Prostate gland (tissue), 2 donors: ENCODE data around the gene DNAH3. TPM values are rescaled to one million over a fixed set of nuclear protein-coding genes. Genes with fewer than 3 reads are reported as not detected.

Source experiments
- DNase-seq: peaks from one replicate; pipeline ENCODE4 v3.0.0-alpha.2; 2019; ENCODE audit warnings: low spot score
- H3K27ac ChIP-seq, 2 donors: fragments of 200-600 bp; sonication (generic); 2 replicates each; pipeline ENCODE4 v1.5.1; 2017 to 2019
- H3K27me3 ChIP-seq: fragments of 200-600 bp; sonication (generic); replicated peaks from 2 replicates; pipeline ENCODE4 v1.5.1; 2019; ENCODE audit not compliant: insufficient read depth
- H3K36me3 ChIP-seq, 2 donors: fragments of 200-600 bp; sonication (generic); 1 replicate in 1 of 2; 2 replicates in 1 of 2; pipeline versions ENCODE4 v1.5.1 to v1.8.1; 2017 to 2019
- H3K4me1 ChIP-seq: fragments of 200-600 bp; sonication (generic); replicated peaks from 2 replicates; pipeline ENCODE4 v1.5.1; 2019
- H3K4me3 ChIP-seq, 2 donors: fragments of 200-600 bp; sonication (generic); 2 replicates each; pipeline ENCODE4 v1.5.1; 2017 to 2019
- H3K9me3 ChIP-seq: fragments of 200-600 bp; sonication (generic); 2 replicates; pipeline ENCODE4 v1.5.1; 2017
- CTCF ChIP-seq, 4 experiments: fragments of 200-600 bp in 2 of 4; fragments of 450-650 bp in 2 of 4; sonication (generic) in 2 of 4; IDR thresholded peaks; 1 replicate in 3 of 4; 2 replicates in 1 of 4; pipeline ENCODE4 v1.5.1; 2016 to 2019; ENCODE audit warnings: antibody characterized with exemption in 4 of 4, mild to moderate bottlenecking in 2 of 4, moderate library complexity in 2 of 4
- POLR2A ChIP-seq: fragments of 450-650 bp; IDR thresholded peaks from one replicate; pipeline ENCODE4 v1.6.1; 2016; ENCODE audit warnings: antibody characterized with exemption, mild to moderate bottlenecking
- POLR2AphosphoS5 ChIP-seq: sonication (generic); formaldehyde crosslinking; IDR thresholded peaks from one replicate; pipeline ENCODE4 v1.6.1; 2017; ENCODE audit warnings: antibody characterized with exemption
- WGBS: methylation state at CpG from one replicate; pipeline ENCODE4 v1.1.5; 2018; 5-methylcytosine and 5-hydroxymethylcytosine counted together
- intact Hi-C: fragments of 100-400 bp; cut with DNase I; formaldehyde crosslinking; loops from one replicate; pipeline ENCODE4 v1.14.2; 2022
- total RNA-seq, 2 donors: library from RNA; depleted of rRNA; stranded (reverse); fragments of >200 nt; gene quantifications; one replicate each; pipeline ENCODE4 v1.1.0, GENCODE V29; 2016

The DNAH3 gene
- total RNA-seq, 2 donors from 2014 or later, result 0.09 to 8.0 TPM

GRCh38 chr16:21186326-21186691 lies 35.7 kb upstream of the DNAH3 start:
- WGBS, result 54% methylated on average over 4 of the region's 4 CpGs
- H3K4me3 ChIP-seq, result no peak overlapping the region
- intact Hi-C loops, result loop anchor here (5.0 to 10.0 kb wide), 3 partner anchors 91 to 1488 kb away; partner anchors contain the start of gene CRYM

GRCh38 chr16:21185659-21186325 lies 35.1 kb upstream of the DNAH3 start:
- 71% methylated on average over 12 of the region's 12 CpGs for WGBS
- intact Hi-C loops, result loop anchor here (5.0 to 10.0 kb wide), 3 partner anchors 92 to 1489 kb away; partner anchors contain the start of gene CRYM
- H3K9me3 ChIP-seq, result no peaks in the 10 kb centered on the region
- H3K27ac ChIP-seq, result no peak overlapping the region
- no peak overlapping the region for H3K4me3 ChIP-seq
- no peaks in the 10 kb centered on the region for H3K27me3 ChIP-seq
- DNase-seq, result no peak
- H3K4me1 ChIP-seq, result no peaks in the 10 kb centered on the region
- H3K36me3 ChIP-seq, result no peaks in the 10 kb centered on the region
- no peak for TF ChIP-seq CTCF (IDR thresholded peaks at IDR 0.05)
- no peak for TF ChIP-seq POLR2A
- TF ChIP-seq POLR2AphosphoS5, result no peak

More at GRCh38 chr16:21186326-21186691, 35.7 kb upstream of the DNAH3 start:
- no peaks in the 10 kb centered on the region for H3K36me3 ChIP-seq
- H3K27me3 ChIP-seq, result no peaks in the 10 kb centered on the region
- no peak for DNase-seq
- H3K9me3 ChIP-seq, result no peaks in the 10 kb centered on the region
- TF ChIP-seq POLR2AphosphoS5 (no peak), POLR2A (no peak), CTCF (IDR thresholded peaks at IDR 0.05) (no peak)
- no peaks in the 10 kb centered on the region for H3K4me1 ChIP-seq
- H3K27ac ChIP-seq, result no peak overlapping the region

- Histone ChIP-seq H3K4me1 (no peaks in the 10 kb centered on the region), H3K9me3 (no peaks in the 10 kb centered on the region), H3K27me3 (no peaks in the 10 kb centered on the region), H3K4me3 (no peak overlapping the region), H3K27ac (no peak overlapping the region), H3K36me3 (no peaks in the 10 kb centered on the region)
- 74% methylated on average over 3 of the region's 3 CpGs for WGBS
- DNase-seq, result no peak
- no peak for TF ChIP-seq POLR2AphosphoS5
- TF ChIP-seq CTCF (IDR thresholded peaks at IDR 0.05), result no peak
- no peak for TF ChIP-seq POLR2A
- intact Hi-C loops, result loop anchor here (5.0 to 10.0 kb wide), 3 partner anchors 92 to 1490 kb away; partner anchors contain the start of gene CRYM
Measured at GRCh38 chr16:21184834-21185233, 34.2 kb upstream of the DNAH3 start.

- Histone ChIP-seq H3K4me1 (no peaks in the 10 kb centered on the region), H3K27ac (no peak overlapping the region), H3K27me3 (no peaks in the 10 kb centered on the region), H3K9me3 (no peaks in the 10 kb centered on the region), H3K4me3 (no peak overlapping the region), H3K36me3 (no peaks in the 10 kb centered on the region)
- intact Hi-C loops, result loop anchor here (10.0 kb wide), 2 partner anchors 121 to 1491 kb away; no protein-coding TSS in a partner anchor
- no peak for TF ChIP-seq POLR2A
- TF ChIP-seq POLR2AphosphoS5, result no peak
- no peak for TF ChIP-seq CTCF (IDR thresholded peaks at IDR 0.05)
- DNase-seq, result no peak
- WGBS, result 90% methylated on average over 3 of the region's 3 CpGs
Measured at GRCh38 chr16:21183995-21184394, 33.3 kb upstream of the DNAH3 start.

- H3K4me3 ChIP-seq, result no peak overlapping the region
- TF ChIP-seq POLR2A (no peak), POLR2AphosphoS5 (no peak), CTCF (IDR thresholded peaks at IDR 0.05) (no peak)
- H3K9me3 ChIP-seq, result no peaks in the 10 kb centered on the region
- no peaks in the 10 kb centered on the region for H3K4me1 ChIP-seq
- H3K27me3 ChIP-seq, result no peaks in the 10 kb centered on the region
- no peak overlapping the region for H3K27ac ChIP-seq
- DNase-seq, result no peak
- intact Hi-C loops, result loop anchor here (10.0 kb wide), 2 partner anchors 125 to 1495 kb away; no protein-coding TSS in a partner anchor
- 97% methylated on average over 3 of the region's 3 CpGs for whole genome bisulfite sequencing
- no peaks in the 10 kb centered on the region for H3K36me3 ChIP-seq
Measured at GRCh38 chr16:21179983-21180365, 29.3 kb upstream of the DNAH3 start.
